K562 (cell line): Measurements from ENCODE around the gene SERPINF2. TPM values are rescaled to one million over a fixed set of nuclear protein-coding genes. Genes with fewer than 3 reads are reported as not detected.

Experiments used
- ATAC-seq: fragments of 200-7000 bp; cut with Tn5 transposase; 3 replicates; pipeline ENCODE4 v1.9.1; 2020; ENCODE audit warnings: moderate library complexity
- BruUV-seq: library from RNA; stranded (reverse); fragments of 400-500 nt; replicated peaks from 2 replicates; lab custom pipeline; 2021; lab: Mats Ljungman, UMichigan
- CTCF ChIA-PET: fragments of 300-600 bp; formaldehyde crosslinking; extraction: SDS; loops from one replicate; lab custom pipeline; 2021; ENCODE audit warnings: low intra/inter-chr PET ratio; lab: Yijun Ruan, JAX
- POLR2A ChIA-PET: fragments of 300-600, 350-650 bp; sonication (Branson Sonifier 250); formaldehyde crosslinking; extraction: SDS; loops from one replicate; lab custom pipeline; 2021; ENCODE audit warnings: antibody characterized with exemption, inconsistent platforms; lab: Yijun Ruan, JAX
- DNase-seq, 4 experiments: peaks; one replicate each; pipeline versions ENCODE4 v3.0.0 to v3.0.0-alpha.2; 2011 to 2018; ENCODE audit warnings: low spot score in 3 of 4, mixed read lengths in 3 of 4; ENCODE audit errors: extremely low read depth in 1 of 4
- FAIRE-seq: peaks from 2 replicates; lab custom pipeline; 2011; peaks lifted over from hg19 to GRCh38; lab: Jason Lieb, UNC
- H2AFZ ChIP-seq: 2 replicates; pipeline ENCODE4 v1.6.0; 2011; ENCODE audit warnings: low read depth, low read length, control low read depth, inconsistent platforms
- H3K27ac ChIP-seq: fragments of 200-600 bp; 3 replicates; pipeline ENCODE4 v1.8.0; 2011; ENCODE audit warnings: low read depth, mild to moderate bottlenecking, control low read depth, inconsistent platforms, low read length, moderate library complexity, mixed read lengths; ENCODE audit errors: extremely low read depth
- H3K27me3 ChIP-seq, 2 experiments: fragments of 300-600 bp in 1 of 2; 2 replicates in 1 of 2; 3 replicates in 1 of 2; pipeline versions ENCODE4 v1.6.0 to v1.8.0; 2011; ENCODE audit warnings: inconsistent platforms in 2 of 2, low read length in 2 of 2, mild to moderate bottlenecking in 1 of 2, mixed read lengths in 1 of 2, moderate library complexity in 1 of 2; ENCODE audit not compliant: control insufficient read depth in 2 of 2, insufficient read depth in 2 of 2
- H3K36me3 ChIP-seq: fragments of 300-600 bp; 3 replicates; pipeline ENCODE4 v1.8.0; 2011; ENCODE audit warnings: mild to moderate bottlenecking, low read length, inconsistent platforms; ENCODE audit not compliant: control insufficient read depth, insufficient read depth
- H3K4me1 ChIP-seq, 2 experiments: fragments of 200-600 bp in 1 of 2; replicated peaks in 1 of 2; 2 replicates in 1 of 2; 3 replicates in 1 of 2; pipeline versions ENCODE4 v1.5.1 to v1.8.0; 2011; ENCODE audit warnings: inconsistent platforms in 2 of 2, low read length in 2 of 2, mild to moderate bottlenecking in 1 of 2, mixed read lengths in 1 of 2, moderate library complexity in 1 of 2; ENCODE audit not compliant: control insufficient read depth in 2 of 2, insufficient read depth in 2 of 2
- H3K4me2 ChIP-seq: 2 replicates; pipeline ENCODE4 v1.6.1; 2011; ENCODE audit warnings: low read length, control low read depth, inconsistent platforms, mixed read lengths; ENCODE audit not compliant: insufficient read depth
- H3K4me3 ChIP-seq: fragments of 200-600 bp; sonication (generic), shearing (Covaris generic); 2 replicates; pipeline ENCODE4 v1.5.1; 2016; ENCODE audit warnings: control low read depth, inconsistent platforms
- H3K79me2 ChIP-seq: fragments of 200-600 bp; 3 replicates; pipeline ENCODE4 v1.8.0; 2011; ENCODE audit warnings: low read length, inconsistent platforms; ENCODE audit not compliant: control insufficient read depth, insufficient read depth
- H3K9ac ChIP-seq, 2 experiments: 2 replicates each; pipeline versions ENCODE4 v1.6.0 to v1.6.1; 2011; ENCODE audit warnings: low read depth in 2 of 2, low read length in 2 of 2, control low read depth in 1 of 2, inconsistent platforms in 1 of 2, mild to moderate bottlenecking in 1 of 2, mixed read lengths in 1 of 2; ENCODE audit not compliant: insufficient read depth in 1 of 2
- H3K9me1 ChIP-seq: one replicate; pipeline ENCODE4 v1.6.0; 2011; ENCODE audit warnings: inconsistent platforms, mild to moderate bottlenecking, low read length, moderate library complexity; ENCODE audit not compliant: control insufficient read depth, insufficient read depth
- H3K9me3 ChIP-seq: replicated peaks from 2 replicates; pipeline ENCODE4 v1.5.1; 2011; ENCODE audit warnings: low read depth, low read length, inconsistent platforms; ENCODE audit not compliant: control insufficient read depth, insufficient read depth
- H4K20me1 ChIP-seq: replicated peaks from 2 replicates; pipeline ENCODE4 v1.6.1; 2011; ENCODE audit warnings: low read length, inconsistent platforms, mixed read lengths; ENCODE audit not compliant: control insufficient read depth, insufficient read depth
- BHLHE40 ChIP-seq: IDR thresholded peaks from 2 replicates; pipeline ENCODE4 v1.6.1; 2011; ENCODE audit warnings: low read length, improper control_type of control experiment
- CBX8 ChIP-seq: fragments of 200-600 bp; sonication (generic); IDR thresholded peaks from 2 replicates; pipeline ENCODE4 v1.6.1; 2012; ENCODE audit warnings: borderline replicate concordance, mixed run types, low read depth, mild to moderate bottlenecking, moderate library complexity, mixed read lengths, low read length, control low read depth, inconsistent platforms; ENCODE audit not compliant: poor library complexity, severe bottlenecking; ENCODE audit errors: extremely low read depth
- DPF2 ChIP-seq: fragments of 450-650 bp; IDR thresholded peaks from 2 replicates; pipeline ENCODE4 v1.6.1; 2016
- E2F4 ChIP-seq: sonication (generic); formaldehyde crosslinking; IDR thresholded peaks from 2 replicates; pipeline ENCODE4 v1.8.0; 2022; ENCODE audit warnings: mild to moderate bottlenecking, low read depth, missing genetic modification reagents
- FOXP4 ChIP-seq: sonication (generic); formaldehyde crosslinking; IDR thresholded peaks from 2 replicates; pipeline ENCODE4 v1.8.0; 2022; ENCODE audit warnings: mild to moderate bottlenecking, missing genetic modification reagents, borderline replicate concordance
- LARP7 ChIP-seq: fragments of 450-650 bp; IDR thresholded peaks from 2 replicates; pipeline ENCODE4 v1.6.1; 2016
- MTA3 ChIP-seq: fragments of 450-650 bp; formaldehyde crosslinking; IDR thresholded peaks from 2 replicates; pipeline ENCODE4 v1.6.1; 2017; ENCODE audit warnings: mild to moderate bottlenecking, borderline replicate concordance
- PTTG1 ChIP-seq: fragments of 450-650 bp; IDR thresholded peaks from 2 replicates; pipeline ENCODE4 v1.6.1; 2016; ENCODE audit warnings: low read depth, mild to moderate bottlenecking, missing genetic modification characterization, missing compliant biosample characterization
- RBM22 ChIP-seq: fragments of 200-400 bp; formaldehyde crosslinking; IDR thresholded peaks from 2 replicates; pipeline ENCODE4 v1.6.1; 2018; ENCODE audit warnings: low read length, low read depth; ENCODE audit not compliant: poor library complexity, severe bottlenecking
- RBM25 ChIP-seq: fragments of 200-400 bp; formaldehyde crosslinking; IDR thresholded peaks from 2 replicates; pipeline ENCODE4 v1.6.1; 2018; ENCODE audit warnings: low read length, low read depth, moderate library complexity; ENCODE audit not compliant: severe bottlenecking
- SMAD4 ChIP-seq: fragments of 250-450 bp; sonication (Bioruptor Pico); conservative IDR thresholded peaks from 2 replicates; pipeline ENCODE4 v1.8.0; 2021; ENCODE audit warnings: inconsistent platforms, mild to moderate bottlenecking, moderate library complexity
- ZNF589 ChIP-seq: fragments of 200-800 bp; sonication (Bioruptor generic); IDR thresholded peaks from 2 replicates; pipeline ENCODE4 v1.6.1; 2016; ENCODE audit warnings: low read depth, missing genetic modification characterization, missing compliant biosample characterization
- WGBS: fragments of 100-300 bp; shearing (Covaris generic); methylation state at CpG from one replicate; pipeline ENCODE4 v1.1.6; 2016; ENCODE audit warnings: low coverage, mixed read lengths; ENCODE audit not compliant: insufficient coverage; ENCODE audit errors: missing lambda C conversion rate; 5-methylcytosine and 5-hydroxymethylcytosine counted together
- in situ Hi-C: fragments of 300-500 bp; cut with MboI; formaldehyde crosslinking; loops from 4 replicates; pipeline ENCODE4 v1.15.0; 2018; ENCODE audit warnings: inconsistent platforms, mixed read lengths
- intact Hi-C: fragments of 100-400 bp; cut with micrococcal nuclease; formaldehyde crosslinking; loops from 2 replicates; pipeline ENCODE4 v1.14.2; 2022
- polyA plus RNA-seq, 8 experiments: library from polyadenylated mRNA; depleted of rRNA in 4 of 8; stranded (reverse) in 5 of 8; unstranded in 3 of 8; fragments of >200 nt; fragmentation: Nextera tagmentation in 2 of 8; fragmentation: Illumina TruSeq in 1 of 8; extraction: Ambion mirVana in 2 of 8; extraction: Trizol in 1 of 8; gene quantifications; 2 replicates each; pipeline versions ENCODE4 v1.2.1 to v1.2.3, GENCODE V29; 2011 to 2014; ENCODE audit warnings: inconsistent platforms in 1 of 8, missing spikeins in 1 of 8
- total RNA-seq, 7 experiments: library from RNA; depleted of rRNA in 6 of 7; stranded (reverse); fragments of >200 nt in 6 of 7; fragmentation: Illumina TruSeq in 2 of 7; extraction: Trizol in 2 of 7; gene quantifications; 2 replicates each; pipeline versions ENCODE4 v1.2.1 to v1.2.3, GENCODE V29; 2011 to 2021; ENCODE audit warnings: low replicate concordance in 1 of 7

The SERPINF2 gene
- total and polyA plus RNA-seq, 9 of the 15 experiments (the other 6 are each of a cell fraction or from before 2014, with no cell fraction given), result 0.22 TPM; not detected in 8

- no peak for TF ChIP-seq CBX8
- TF ChIP-seq MTA3, result 0 out of 2 replicates have a peak, but pooled peaks have one; percentile 29
These were observed 17.6 kb upstream of the SERPINF2 start (continued) for GRCh38 chr17:1724869-1725641.

GRCh38 chr17:1725642-1726511 lies 16.8 kb upstream of the SERPINF2 start:
- 93% methylated on average over 30 of the region's 54 CpGs for WGBS
- Histone ChIP-seq H3K9me1 (no peaks in the 10 kb centered on the region), H3K9ac (peak overlapping the region in 1 of 2 experiments; percentile 92; a peak in 2 of 4 replicates), H4K20me1 (no peaks in the 10 kb centered on the region), H3K4me2 (peak overlapping the region; percentile 80), H3K4me1 (peaks cover 25 to 67% of the 10 kb centered on the region in 2 experiments), H3K36me3 (peaks cover 7% of the 10 kb centered on the region; the same call in 1 of the 3 replicates), H3K9me3 (no peaks in the 10 kb centered on the region), H3K27me3 (no peaks in the 10 kb centered on the region), H3K79me2 (peaks cover 11% of the 10 kb centered on the region; the same call in 2 of the 3 replicates), H3K27ac (no peak overlapping the region), H3K4me3 (peak overlapping the region; percentile 67; the same call in 1 of the 2 replicates), H2AFZ (no peak overlapping the region)
- ChIA-PET CTCF (no interaction called here), POLR2A (interaction anchor here (0.8 to 4.4 kb wide), 3 partner anchors 9 to 52 kb away, joined by 3 to 25 read pairs (median 4); no protein-coding TSS in a partner anchor)
- no peak for DNase-seq
- in situ Hi-C loops, result no loop called here
- no peak for FAIRE-seq
- ATAC-seq, result no peak
- intact Hi-C loops, result no loop called here
- BruUV-seq, result TSS peak; percentile 32
- TF ChIP-seq E2F4 (no peak), ZNF589 (CRISPR knock-in tag) (no peak), DPF2 (no peak), BHLHE40 (no peak), PTTG1 (tag) (no peak), LARP7 (no peak), RBM25 (no peak), SMAD4 (CRISPR knock-in tag) (no peak), RBM22 (no peak), FOXP4 (CRISPR knock-in tag) (no peak)
